Loucy (cell line): ENCODE results near the gene ZNF22.

Source experiments
- H2AFZ ChIP-seq: fragments of 200-600 bp; sonication (generic); 2 replicates; pipeline ENCODE4 v1.6.0; 2016; ENCODE audit warnings: antibody characterized with exemption, mild to moderate bottlenecking, low read length, moderate library complexity
- H3F3A ChIP-seq: fragments of 200-600 bp; 2 replicates; pipeline ENCODE4 v1.6.0; 2016; ENCODE audit warnings: antibody characterized with exemption, low read depth, mild to moderate bottlenecking
- H3K27me3 ChIP-seq: fragments of 200-600 bp; sonication (generic); 2 replicates; pipeline ENCODE4 v1.6.1; 2014; ENCODE audit warnings: low read length, mild to moderate bottlenecking; ENCODE audit not compliant: insufficient read depth, poor library complexity, severe bottlenecking
- H3K36me3 ChIP-seq: fragments of 200-600 bp; sonication (generic); 2 replicates; pipeline ENCODE4 v1.6.1; 2016; ENCODE audit warnings: low read length; ENCODE audit not compliant: insufficient read depth
- H3K4me1 ChIP-seq: fragments of 200-600 bp; sonication (generic); 2 replicates; pipeline ENCODE4 v1.5.1; 2014; ENCODE audit warnings: low read length, mild to moderate bottlenecking; ENCODE audit not compliant: insufficient read depth, poor library complexity, severe bottlenecking
- H3K4me2 ChIP-seq: fragments of 200-600 bp; sonication (generic); 2 replicates; pipeline ENCODE4 v1.6.0; 2014; ENCODE audit warnings: antibody characterized with exemption, low read length, low read depth, mild to moderate bottlenecking; ENCODE audit not compliant: poor library complexity, severe bottlenecking
- H3K4me3 ChIP-seq: fragments of 200-600 bp; sonication (generic); 2 replicates; pipeline ENCODE4 v1.5.1; 2014; ENCODE audit warnings: low read length, mild to moderate bottlenecking, mixed read lengths; ENCODE audit not compliant: poor library complexity, severe bottlenecking
- H3K79me2 ChIP-seq: fragments of 200-600 bp; sonication (generic); 2 replicates; pipeline ENCODE4 v1.6.1; 2014; ENCODE audit warnings: low read length; ENCODE audit not compliant: insufficient read depth
- H3K9ac ChIP-seq: fragments of 200-600 bp; sonication (generic); 2 replicates; pipeline ENCODE4 v1.6.0; 2014; ENCODE audit warnings: mild to moderate bottlenecking, low read depth, low read length, moderate library complexity; ENCODE audit not compliant: poor library complexity, severe bottlenecking
- H3K9me2 ChIP-seq: fragments of 200-600 bp; sonication (generic); replicated peaks from 2 replicates; pipeline ENCODE4 v1.6.1; 2016; ENCODE audit warnings: low read depth, low read length, mixed read lengths
- H3K9me3 ChIP-seq: fragments of 200-600 bp; sonication (generic); 2 replicates; pipeline ENCODE4 v1.6.1; 2014; ENCODE audit warnings: mild to moderate bottlenecking, antibody characterized with exemption, low read length, low read depth; ENCODE audit not compliant: insufficient read depth
- H4K20me1 ChIP-seq: fragments of 200-600 bp; sonication (generic); 2 replicates; pipeline ENCODE4 v1.6.0; 2014; ENCODE audit warnings: antibody characterized with exemption, low read length, mild to moderate bottlenecking; ENCODE audit not compliant: insufficient read depth, poor library complexity, severe bottlenecking
- CTCF ChIP-seq: fragments of 200-600 bp; sonication (generic); conservative IDR thresholded peaks from 2 replicates; pipeline ENCODE4 v1.5.1; 2014; ENCODE audit warnings: mild to moderate bottlenecking, antibody characterized with exemption, low read length
- EZH2phosphoT487 ChIP-seq: fragments of 200-600 bp; IDR thresholded peaks from 2 replicates; pipeline ENCODE4 v1.6.1; 2018; ENCODE audit warnings: antibody characterized with exemption, mild to moderate bottlenecking, moderate library complexity, borderline replicate concordance

The ZNF22 gene

GRCh38 chr10:45035673-45036072, 35.0 kb downstream of the ZNF22 start:
- H3K9me3 ChIP-seq: no peaks in the 10 kb centered on the region
- H3K79me2 ChIP-seq: no peaks in the 10 kb centered on the region
- no peaks in the 10 kb centered on the region for H4K20me1 ChIP-seq
- H3F3A ChIP-seq: no peaks in the 10 kb centered on the region
- TF ChIP-seq CTCF (no peak), EZH2phosphoT487 (no peak)
- no peaks in the 10 kb centered on the region for H3K4me1 ChIP-seq
- no peaks in the 10 kb centered on the region for H3K27me3 ChIP-seq
- H3K4me2 ChIP-seq: no peak overlapping the region
- no peak overlapping the region for H2AFZ ChIP-seq
- no peak overlapping the region for H3K4me3 ChIP-seq
- H3K36me3 ChIP-seq: no peaks in the 10 kb centered on the region
- H3K9ac ChIP-seq: no peak overlapping the region
- H3K9me2 ChIP-seq: no peaks in the 10 kb centered on the region

- H4K20me1 ChIP-seq: no peaks in the 10 kb centered on the region
- no peaks in the 10 kb centered on the region for H3K9me3 ChIP-seq
- no peaks in the 10 kb centered on the region for H3K27me3 ChIP-seq
- H3K36me3 ChIP-seq: no peaks in the 10 kb centered on the region
- no peak overlapping the region for H3K9ac ChIP-seq
- no peaks in the 10 kb centered on the region for H3F3A ChIP-seq
- no peaks in the 10 kb centered on the region for H3K9me2 ChIP-seq
- no peak overlapping the region for H3K4me3 ChIP-seq
- H2AFZ ChIP-seq: no peak overlapping the region
- no peak overlapping the region for H3K4me2 ChIP-seq
- H3K4me1 ChIP-seq: no peaks in the 10 kb centered on the region
- no peak for TF ChIP-seq EZH2phosphoT487
- TF ChIP-seq CTCF: no peak
- no peaks in the 10 kb centered on the region for H3K79me2 ChIP-seq
Observed at GRCh38 chr10:45040921-45041542, 40.3 kb downstream of the ZNF22 start.

- Histone ChIP-seq H3K4me2 (no peak overlapping the region), H3K9ac (no peak overlapping the region), H3K36me3 (no peaks in the 10 kb centered on the region), H3K9me2 (no peaks in the 10 kb centered on the region), H3K79me2 (no peaks in the 10 kb centered on the region), H2AFZ (no peak overlapping the region), H3K4me3 (no peak overlapping the region), H3K9me3 (no peaks in the 10 kb centered on the region), H3K27me3 (no peaks in the 10 kb centered on the region), H3K4me1 (no peaks in the 10 kb centered on the region), H4K20me1 (no peaks in the 10 kb centered on the region), H3F3A (no peaks in the 10 kb centered on the region)
- TF ChIP-seq CTCF: no peak
- TF ChIP-seq EZH2phosphoT487: no peak
Observed at GRCh38 chr10:45044290-45044689, 43.6 kb downstream of the ZNF22 start.
